HEK293 (cell line): Measurements from ENCODE around the gene LARGE1.

ENCODE experiments used
- CTCF ChIA-PET: fragments of 350-600 bp; formaldehyde crosslinking; extraction: SDS; loops from one replicate; lab custom pipeline; 2021; ENCODE audit warnings: antibody characterized with exemption; lab: Yijun Ruan, JAX
- POLR2A ChIA-PET: fragments of 300-600 bp; formaldehyde crosslinking; extraction: SDS; loops from one replicate; lab custom pipeline; 2020; ENCODE audit warnings: antibody characterized with exemption, inconsistent platforms; lab: Yijun Ruan, JAX
- H3K27ac ChIP-seq: fragments of 200-500 bp; sonication (Bioruptor generic); 2 replicates; pipeline ENCODE4 v1.5.1; 2014; ENCODE audit warnings: low read depth, low read length, control low read depth, inconsistent platforms; ENCODE audit errors: extremely low read depth
- H3K36me3 ChIP-seq, 2 experiments: fragments of 200-500 bp in 1 of 2; sonication (Bioruptor generic) in 1 of 2; 1 replicate in 1 of 2; 2 replicates in 1 of 2; pipeline ENCODE4 v1.5.1; 2014 to 2017; ENCODE audit warnings: inconsistent platforms in 2 of 2, low read length in 2 of 2; ENCODE audit not compliant: control insufficient read depth in 2 of 2, insufficient read depth in 1 of 2
- H3K4me1 ChIP-seq: fragments of 200-500 bp; sonication (Bioruptor generic); 2 replicates; pipeline ENCODE4 v1.5.1; 2014; ENCODE audit warnings: mild to moderate bottlenecking, low read length, inconsistent platforms; ENCODE audit not compliant: control insufficient read depth, insufficient read depth
- H3K4me3 ChIP-seq: 2 replicates; pipeline ENCODE4 v1.5.1; 2011; ENCODE audit warnings: low read depth, mild to moderate bottlenecking, control low read depth, low read length, moderate library complexity
- H3K9me3 ChIP-seq: fragments of 200-500 bp; sonication (Bioruptor generic); 2 replicates; pipeline ENCODE4 v1.5.1; 2014; ENCODE audit warnings: low read depth, low read length, inconsistent platforms; ENCODE audit not compliant: control insufficient read depth, insufficient read depth
- BCL11A ChIP-seq: fragments of 450-650 bp; formaldehyde crosslinking; IDR thresholded peaks from 2 replicates; pipeline ENCODE4 v1.5.1; 2016; ENCODE audit warnings: low read depth, missing biosample characterization, missing genetic modification characterization
- GFI1B ChIP-seq: fragments of 450-650 bp; formaldehyde crosslinking; IDR thresholded peaks from 2 replicates; pipeline ENCODE4 v1.5.1; 2016; ENCODE audit warnings: missing biosample characterization, missing genetic modification characterization
- KLF10 ChIP-seq: fragments of 450-650 bp; IDR thresholded peaks from 2 replicates; pipeline ENCODE4 v1.5.1; 2018; ENCODE audit warnings: missing biosample characterization, mild to moderate bottlenecking, missing genetic modification characterization
- KLF7 ChIP-seq: fragments of 450-650 bp; formaldehyde crosslinking; IDR thresholded peaks from 2 replicates; pipeline ENCODE4 v1.5.1; 2016; ENCODE audit warnings: missing biosample characterization, missing genetic modification characterization, borderline replicate concordance
- MEIS1 ChIP-seq: sonication (generic); formaldehyde crosslinking; IDR thresholded peaks from 2 replicates; pipeline ENCODE4 v1.8.1; 2022; ENCODE audit warnings: missing genetic modification reagents, mild to moderate bottlenecking, borderline replicate concordance
- YY2 ChIP-seq: fragments of 450-650 bp; formaldehyde crosslinking; IDR thresholded peaks from 2 replicates; pipeline ENCODE4 v1.5.1; 2016; ENCODE audit warnings: missing biosample characterization, missing genetic modification characterization
- ZNF10 ChIP-seq: fragments of 450-650 bp; formaldehyde crosslinking; IDR thresholded peaks from 2 replicates; pipeline ENCODE4 v1.5.1; 2017; ENCODE audit warnings: missing biosample characterization, missing genetic modification characterization
- ZNF133 ChIP-seq: fragments of 450-650 bp; formaldehyde crosslinking; IDR thresholded peaks from 2 replicates; pipeline ENCODE4 v1.5.1; 2016; ENCODE audit warnings: missing biosample characterization, missing genetic modification characterization
- ZNF391 ChIP-seq: fragments of 450-650 bp; formaldehyde crosslinking; IDR thresholded peaks from 2 replicates; pipeline ENCODE4 v1.5.1; 2016; ENCODE audit warnings: low read depth, missing biosample characterization, missing genetic modification characterization, borderline replicate concordance
- ZNF426 ChIP-seq: fragments of 450-650 bp; formaldehyde crosslinking; IDR thresholded peaks from 2 replicates; pipeline ENCODE4 v1.5.1; 2017; ENCODE audit warnings: missing biosample characterization, missing genetic modification characterization, mild to moderate bottlenecking, inconsistent platforms, moderate library complexity
- ZNF473 ChIP-seq: fragments of 450-650 bp; formaldehyde crosslinking; IDR thresholded peaks from 2 replicates; pipeline ENCODE4 v1.5.1; 2017; ENCODE audit warnings: missing biosample characterization, missing genetic modification characterization
- ZNF76 ChIP-seq: fragments of 450-650 bp; formaldehyde crosslinking; IDR thresholded peaks from 2 replicates; pipeline ENCODE4; 2016; ENCODE audit warnings: low read depth, missing biosample characterization, missing genetic modification characterization, borderline replicate concordance
- ZNF768 ChIP-seq: fragments of 450-650 bp; formaldehyde crosslinking; IDR thresholded peaks from 2 replicates; pipeline ENCODE4 v1.5.1; 2018; ENCODE audit warnings: missing biosample characterization, mild to moderate bottlenecking, missing genetic modification characterization
- ZNF792 ChIP-seq: fragments of 450-650 bp; formaldehyde crosslinking; IDR thresholded peaks from 2 replicates; pipeline ENCODE4 v1.5.1; 2016; ENCODE audit warnings: missing biosample characterization, missing genetic modification characterization
- TF ChIP-seq, protein P1 (sequence below): fragments of 450-650 bp; formaldehyde crosslinking; IDR thresholded peaks from 2 replicates; pipeline ENCODE4 v1.5.1; 2016; ENCODE audit warnings: missing biosample characterization, missing genetic modification characterization
- TF ChIP-seq, protein P2 (sequence below): sonication (generic); formaldehyde crosslinking; IDR thresholded peaks from 2 replicates; pipeline ENCODE4 v1.8.1; 2022; ENCODE audit warnings: mild to moderate bottlenecking, moderate library complexity, missing genetic modification reagents
- TF ChIP-seq, protein P3 (sequence below): fragments of 450-650 bp; formaldehyde crosslinking; IDR thresholded peaks from 2 replicates; pipeline ENCODE4 v1.5.1; 2016; ENCODE audit warnings: missing biosample characterization, missing genetic modification characterization
- TF ChIP-seq, protein P4 (sequence below): fragments of 450-650 bp; formaldehyde crosslinking; IDR thresholded peaks from 2 replicates; pipeline ENCODE4 v1.5.1; 2017; ENCODE audit warnings: missing biosample characterization, missing genetic modification characterization

LARGE1 gene

DNA sequence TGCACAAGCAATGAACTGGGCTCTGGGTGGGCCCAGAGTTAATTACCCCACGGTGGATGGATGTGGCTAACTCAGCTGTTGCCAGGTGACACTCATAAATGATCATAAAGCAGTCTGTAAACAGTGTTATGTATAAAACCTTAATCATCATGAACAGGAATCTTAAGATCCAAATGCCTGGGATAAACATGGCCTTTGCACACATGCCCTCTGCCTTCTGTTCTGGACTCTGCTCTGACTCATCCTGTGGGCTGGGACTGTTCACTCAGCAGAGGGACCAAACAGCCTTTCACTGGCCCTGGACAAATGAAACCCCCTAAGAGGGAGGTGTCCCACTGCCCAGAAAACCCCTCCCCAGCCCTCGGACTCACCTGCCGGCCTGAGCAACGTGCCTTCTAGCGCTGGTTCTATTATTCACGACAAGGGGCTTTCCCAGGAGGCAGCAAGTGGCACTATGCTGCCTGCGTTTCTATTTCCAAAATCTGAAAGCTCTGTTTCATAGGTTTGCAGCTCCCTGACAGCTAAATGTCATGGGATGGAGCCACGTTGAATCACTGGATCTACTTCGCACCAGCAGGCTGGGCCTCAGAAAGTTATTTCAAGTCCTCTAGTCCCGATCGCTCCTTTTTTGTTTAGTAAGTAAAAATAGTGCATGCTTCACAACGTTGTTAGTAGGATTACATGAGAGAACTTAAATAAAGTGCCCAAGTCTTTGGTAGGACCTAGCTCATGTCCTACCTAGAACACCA lies 53.0 kb downstream of the LARGE1 start (continued):
- TF ChIP-seq, protein P1, sequence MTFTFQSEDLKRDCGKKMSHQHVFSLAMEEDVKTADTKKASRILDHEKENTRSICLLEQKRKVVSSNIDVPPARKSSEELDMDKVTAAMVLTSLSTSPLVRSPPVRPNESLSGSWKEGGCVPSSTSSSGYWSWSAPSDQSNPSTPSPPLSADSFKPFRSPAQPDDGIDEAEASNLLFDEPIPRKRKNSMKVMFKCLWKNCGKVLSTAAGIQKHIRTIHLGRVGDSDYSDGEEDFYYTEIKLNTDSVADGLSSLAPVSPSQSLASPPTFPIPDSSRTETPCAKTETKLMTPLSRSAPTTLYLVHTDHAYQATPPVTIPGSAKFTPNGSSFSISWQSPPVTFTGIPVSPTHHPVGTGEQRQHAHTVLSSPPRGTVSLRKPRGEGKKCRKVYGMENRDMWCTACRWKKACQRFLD (tag by site-specific recombination) = no peak
- TF ChIP-seq ZNF133 = no peak
- no peak for TF ChIP-seq ZNF76
- no peak for TF ChIP-seq BCL11A (tag by site-specific recombination)
- no peak for TF ChIP-seq ZNF426 (tag by site-specific recombination)
- no peak for TF ChIP-seq ZNF792 (tag by site-specific recombination)
- no peak for TF ChIP-seq GFI1B (tag by site-specific recombination)

DNA sequence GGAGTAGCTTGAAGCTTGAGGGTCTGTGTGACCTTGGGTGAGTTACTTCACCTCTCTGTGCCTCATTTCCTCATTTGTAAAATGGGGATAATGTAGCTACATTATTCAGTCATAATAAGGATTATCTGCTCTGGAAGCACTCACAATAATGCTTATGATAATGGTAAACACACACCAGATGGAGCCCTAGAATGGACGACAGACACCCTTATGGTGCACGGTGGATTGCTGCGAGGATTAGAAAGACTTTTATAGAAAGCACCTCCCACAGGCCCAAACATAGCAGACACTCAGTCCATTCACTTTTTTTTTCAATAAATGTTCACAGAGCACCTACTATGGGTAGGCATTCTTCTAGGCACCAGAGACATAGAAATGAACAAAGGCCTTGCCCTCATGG lies 53.8 kb downstream of the LARGE1 start:
- H3K36me3 ChIP-seq = no peaks in the 10 kb centered on the region
- H3K27ac ChIP-seq = no peak overlapping the region
- H3K9me3 ChIP-seq = no peaks in the 10 kb centered on the region
- no peak overlapping the region for H3K4me3 ChIP-seq
- no peaks in the 10 kb centered on the region for H3K4me1 ChIP-seq
- TF ChIP-seq ZNF768 (0 out of 2 replicates have a peak, but pooled peaks have one; percentile 4), ZNF473 (tag by site-specific recombination) (no peak), YY2 (tag by site-specific recombination) (no peak)
- CTCF ChIA-PET = no interaction called here
- POLR2A ChIA-PET = no interaction called here

DNA sequence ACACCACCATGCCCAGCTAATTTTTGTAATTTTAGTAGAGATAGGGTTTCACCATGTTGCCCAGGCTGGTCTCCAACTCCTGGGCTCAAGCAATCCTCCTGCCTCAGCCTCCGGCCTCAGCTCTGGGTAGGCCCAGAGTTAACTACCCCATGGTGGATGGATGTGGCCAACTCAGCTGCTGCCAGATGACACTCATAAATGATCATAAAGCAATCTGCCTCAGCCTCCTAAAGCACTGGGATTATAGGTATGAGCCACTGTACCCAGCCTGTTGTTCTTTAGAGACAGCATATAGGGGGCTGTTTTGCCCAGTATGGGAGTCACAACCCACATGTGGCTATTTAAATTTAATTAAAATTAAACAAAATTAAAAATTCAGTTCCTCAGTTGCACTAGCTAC lies 54.3 kb downstream of the LARGE1 start:
- ChIA-PET POLR2A (no interaction called here), CTCF (interaction anchor here (0.5 kb wide), 1 partner anchor 1288 kb away, joined by 3 read pairs; no protein-coding TSS in a partner anchor)
- no peak for TF ChIP-seq KLF10 (tag by site-specific recombination)
- no peak for TF ChIP-seq KLF7 (tag by site-specific recombination)
- TF ChIP-seq, protein P2, sequence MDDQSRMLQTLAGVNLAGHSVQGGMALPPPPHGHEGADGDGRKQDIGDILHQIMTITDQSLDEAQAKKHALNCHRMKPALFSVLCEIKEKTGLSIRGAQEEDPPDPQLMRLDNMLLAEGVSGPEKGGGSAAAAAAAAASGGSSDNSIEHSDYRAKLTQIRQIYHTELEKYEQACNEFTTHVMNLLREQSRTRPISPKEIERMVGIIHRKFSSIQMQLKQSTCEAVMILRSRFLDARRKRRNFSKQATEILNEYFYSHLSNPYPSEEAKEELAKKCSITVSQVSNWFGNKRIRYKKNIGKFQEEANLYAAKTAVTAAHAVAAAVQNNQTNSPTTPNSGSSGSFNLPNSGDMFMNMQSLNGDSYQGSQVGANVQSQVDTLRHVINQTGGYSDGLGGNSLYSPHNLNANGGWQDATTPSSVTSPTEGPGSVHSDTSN (CRISPR knock-in tag) = no peak
- no peak for TF ChIP-seq MEIS1
- TF ChIP-seq ZNF391 = no peak
- no peak for TF ChIP-seq ZNF10
- TF ChIP-seq, protein P3, sequence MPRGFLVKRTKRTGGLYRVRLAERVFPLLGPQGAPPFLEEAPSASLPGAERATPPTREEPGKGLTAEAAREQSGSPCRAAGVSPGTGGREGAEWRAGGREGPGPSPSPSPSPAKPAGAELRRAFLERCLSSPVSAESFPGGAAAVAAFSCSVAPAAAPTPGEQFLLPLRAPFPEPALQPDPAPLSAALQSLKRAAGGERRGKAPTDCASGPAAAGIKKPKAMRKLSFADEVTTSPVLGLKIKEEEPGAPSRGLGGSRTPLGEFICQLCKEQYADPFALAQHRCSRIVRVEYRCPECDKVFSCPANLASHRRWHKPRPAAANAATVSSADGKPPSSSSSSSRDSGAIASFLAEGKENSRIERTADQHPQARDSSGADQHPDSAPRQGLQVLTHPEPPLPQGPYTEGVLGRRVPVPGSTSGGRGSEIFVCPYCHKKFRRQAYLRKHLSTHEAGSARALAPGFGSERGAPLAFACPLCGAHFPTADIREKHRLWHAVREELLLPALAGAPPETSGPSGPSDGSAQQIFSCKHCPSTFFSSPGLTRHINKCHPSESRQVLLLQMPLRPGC (tag by site-specific recombination) = no peak
- TF ChIP-seq, protein P4, sequence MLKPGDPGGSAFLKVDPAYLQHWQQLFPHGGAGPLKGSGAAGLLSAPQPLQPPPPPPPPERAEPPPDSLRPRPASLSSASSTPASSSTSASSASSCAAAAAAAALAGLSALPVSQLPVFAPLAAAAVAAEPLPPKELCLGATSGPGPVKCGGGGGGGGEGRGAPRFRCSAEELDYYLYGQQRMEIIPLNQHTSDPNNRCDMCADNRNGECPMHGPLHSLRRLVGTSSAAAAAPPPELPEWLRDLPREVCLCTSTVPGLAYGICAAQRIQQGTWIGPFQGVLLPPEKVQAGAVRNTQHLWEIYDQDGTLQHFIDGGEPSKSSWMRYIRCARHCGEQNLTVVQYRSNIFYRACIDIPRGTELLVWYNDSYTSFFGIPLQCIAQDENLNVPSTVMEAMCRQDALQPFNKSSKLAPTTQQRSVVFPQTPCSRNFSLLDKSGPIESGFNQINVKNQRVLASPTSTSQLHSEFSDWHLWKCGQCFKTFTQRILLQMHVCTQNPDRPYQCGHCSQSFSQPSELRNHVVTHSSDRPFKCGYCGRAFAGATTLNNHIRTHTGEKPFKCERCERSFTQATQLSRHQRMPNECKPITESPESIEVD = no peak
- no peak overlapping the region for H3K27ac ChIP-seq
- H3K4me1 ChIP-seq = no peaks in the 10 kb centered on the region
- H3K36me3 ChIP-seq = no peaks in the 10 kb centered on the region
- no peaks in the 10 kb centered on the region for H3K9me3 ChIP-seq
- no peak overlapping the region for H3K4me3 ChIP-seq
